ENCODE measurements around the gene C1orf74.

C1orf74 gene

GRCh38 chr1:209772126-209772525, 12.2 kb downstream of the C1orf74 start:
- no peak for DNase-seq (ENCODE audit: insufficient read length, low spot score)
- no peak for FAIRE-seq

DNA sequence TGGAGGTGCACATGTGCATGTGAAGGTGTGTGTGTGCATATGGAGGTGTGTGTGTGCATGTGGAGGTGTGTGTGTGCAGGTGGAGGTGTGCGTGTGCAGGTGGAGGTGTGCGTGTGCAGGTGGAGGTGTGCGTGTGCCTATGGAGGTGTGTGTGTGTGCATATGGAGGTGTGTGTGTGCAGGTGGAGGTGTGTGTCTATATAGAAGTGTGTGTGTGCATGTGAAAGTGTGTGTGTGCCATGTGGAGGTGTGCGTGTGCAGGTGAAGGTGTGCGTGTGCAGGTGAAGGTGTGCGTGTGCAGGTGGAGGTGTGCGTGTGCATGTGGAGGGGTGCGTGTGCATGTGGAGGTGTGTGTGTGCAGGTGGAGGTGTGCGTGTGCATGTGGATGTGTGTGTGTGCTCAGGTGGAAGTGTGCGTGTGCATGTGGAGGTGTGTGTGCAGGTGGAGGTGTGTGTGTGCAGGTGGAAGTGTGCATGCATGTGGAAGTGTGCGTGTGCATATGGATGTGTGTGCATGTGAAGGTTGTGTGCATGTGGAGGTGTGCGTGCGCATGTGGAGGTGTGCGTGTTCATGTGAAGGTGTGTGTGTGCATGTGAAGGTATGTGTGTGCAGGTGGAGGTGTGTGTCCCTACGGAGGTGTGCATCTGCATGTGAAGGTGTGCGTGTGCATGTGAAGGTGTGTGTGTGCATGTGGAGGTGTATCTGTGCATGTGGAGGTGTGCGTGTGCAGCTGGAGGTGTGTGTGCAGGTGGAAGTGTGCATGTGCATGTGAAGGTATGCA, 13.5 kb downstream of the C1orf74 start:
- no peak for DNase-seq (ENCODE audit: insufficient read length, low spot score)
- no peak for FAIRE-seq

GRCh38 chr1:209769971-209770370, 14.4 kb downstream of the C1orf74 start:
- DNase-seq (ENCODE audit: insufficient read length, low spot score) (no peak), FAIRE-seq (no peak)

- DNase-seq (ENCODE audit: insufficient read length, low spot score) (peak; percentile 60), FAIRE-seq (no peak)
Measured at GRCh38 chr1:209769171-209769904, 15.0 kb downstream of the C1orf74 start.

DNA sequence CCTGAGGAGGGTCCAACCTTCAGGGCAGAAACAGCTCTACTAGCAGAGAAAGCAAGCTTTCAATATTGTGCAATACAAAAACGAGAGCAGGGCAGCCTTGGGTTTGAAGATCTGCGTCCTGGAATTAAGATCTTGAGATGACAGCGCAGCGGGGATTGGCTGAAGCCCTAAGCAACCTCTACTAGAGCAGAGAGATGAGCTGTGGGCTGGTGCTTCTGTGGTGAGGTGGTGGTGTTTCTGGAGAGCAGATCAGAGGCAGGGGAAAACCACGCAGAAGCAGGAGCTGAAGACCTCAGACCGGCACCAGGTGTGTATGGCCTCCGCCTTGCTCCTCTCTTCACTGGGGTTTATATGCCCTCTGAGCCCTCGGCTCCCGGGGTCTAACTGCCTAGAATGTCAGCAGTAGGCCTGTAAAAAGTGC, 16.0 kb downstream of the C1orf74 start:
- DNase-seq (ENCODE audit: insufficient read length, low spot score) (no peak), FAIRE-seq (no peak)

GRCh38 chr1:209767706-209768105, 16.7 kb downstream of the C1orf74 start:
- no peak for DNase-seq (ENCODE audit: insufficient read length, low spot score)
- no peak for FAIRE-seq

- no peak for DNase-seq (ENCODE audit: insufficient read length, low spot score)
- no peak for FAIRE-seq
Measured at GRCh38 chr1:209767096-209767495, 17.3 kb downstream of the C1orf74 start.

- FAIRE-seq (no peak), DNase-seq (ENCODE audit: insufficient read length, low spot score) (no peak)
Measured at GRCh38 chr1:209766051-209766450, 18.3 kb downstream of the C1orf74 start.

DNA sequence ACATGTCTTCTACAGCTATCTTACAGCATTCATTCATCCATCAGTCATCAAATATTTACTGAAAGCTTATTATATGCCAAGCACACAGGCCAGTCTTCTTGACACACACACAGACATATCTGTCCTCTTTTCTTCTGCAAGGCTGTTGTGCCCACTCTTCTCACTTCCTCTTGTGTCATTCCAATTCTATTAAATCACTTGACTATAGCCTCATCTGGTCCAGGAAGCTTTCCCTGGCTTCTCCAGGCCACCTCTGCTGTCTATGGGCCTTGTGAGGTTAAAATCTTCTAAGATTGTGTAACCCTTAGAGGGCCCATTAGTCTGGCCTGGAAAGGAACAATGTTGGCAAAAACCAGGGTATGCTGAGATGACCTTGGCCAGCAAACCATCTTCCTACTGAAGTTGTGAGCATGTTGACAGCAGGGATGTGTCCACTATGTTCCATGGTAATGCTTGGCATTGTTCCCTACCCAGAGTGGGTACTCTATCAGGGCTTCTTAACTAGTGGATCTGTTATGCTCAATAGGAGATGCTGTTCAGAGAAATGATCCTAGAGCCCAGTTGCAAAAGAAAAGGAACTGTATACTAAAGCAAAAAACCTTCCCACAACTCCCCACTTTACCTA, 23.2 kb downstream of the C1orf74 start:
- DNase-seq (ENCODE audit: insufficient read length, low spot score) (no peak), FAIRE-seq (no peak)

DNA sequence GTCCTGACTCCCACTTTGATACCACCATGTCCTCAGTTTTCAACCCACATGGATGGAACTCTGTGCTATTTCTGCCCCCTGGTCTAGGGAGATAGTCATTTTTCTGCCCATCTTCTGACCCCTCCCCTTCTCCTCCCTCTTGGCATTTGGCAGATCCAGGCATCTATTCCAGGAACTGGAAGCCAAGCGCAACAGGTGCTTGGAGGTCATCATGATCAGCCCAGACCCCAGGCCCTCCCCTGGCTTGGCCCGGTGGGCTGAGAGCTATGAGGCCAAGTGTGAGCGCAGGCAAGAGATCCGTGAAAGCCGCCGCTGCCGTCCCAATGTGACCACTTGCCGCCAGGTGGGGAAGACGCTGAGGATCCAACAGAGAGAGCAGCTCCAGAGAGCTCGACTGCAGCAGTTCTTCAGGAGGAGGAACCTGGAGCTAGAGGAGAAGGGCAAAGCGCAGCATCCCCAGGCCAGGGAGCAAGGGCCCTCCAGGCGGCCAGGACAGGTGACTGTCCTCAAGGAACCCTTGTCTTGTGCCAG, 24.5 kb downstream of the C1orf74 start:
- FAIRE-seq (no peak), DNase-seq (ENCODE audit: insufficient read length, low spot score) (no peak)

DNA sequence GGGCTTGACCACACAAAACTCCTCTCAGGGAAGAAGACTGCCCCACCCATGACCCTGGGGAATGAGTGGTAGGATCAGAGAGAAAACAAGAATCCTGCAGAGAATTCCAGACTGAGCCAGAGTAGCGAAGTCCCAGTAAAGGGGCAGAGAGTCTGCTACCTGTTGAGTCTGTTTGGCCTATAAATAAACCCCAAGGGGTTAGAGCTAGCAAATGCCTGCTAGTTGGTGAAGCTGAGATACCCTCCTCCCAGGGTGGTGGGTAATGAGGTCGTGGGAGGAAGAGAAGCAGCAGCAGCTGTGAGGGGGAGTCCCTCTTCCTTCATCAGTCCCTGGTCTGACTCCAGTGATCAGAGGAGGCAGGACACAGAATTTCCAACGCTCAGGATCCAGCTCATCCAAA, 26.0 kb downstream of the C1orf74 start:
- no peak for FAIRE-seq
- no peak for DNase-seq (ENCODE audit: insufficient read length, low spot score)

DNA sequence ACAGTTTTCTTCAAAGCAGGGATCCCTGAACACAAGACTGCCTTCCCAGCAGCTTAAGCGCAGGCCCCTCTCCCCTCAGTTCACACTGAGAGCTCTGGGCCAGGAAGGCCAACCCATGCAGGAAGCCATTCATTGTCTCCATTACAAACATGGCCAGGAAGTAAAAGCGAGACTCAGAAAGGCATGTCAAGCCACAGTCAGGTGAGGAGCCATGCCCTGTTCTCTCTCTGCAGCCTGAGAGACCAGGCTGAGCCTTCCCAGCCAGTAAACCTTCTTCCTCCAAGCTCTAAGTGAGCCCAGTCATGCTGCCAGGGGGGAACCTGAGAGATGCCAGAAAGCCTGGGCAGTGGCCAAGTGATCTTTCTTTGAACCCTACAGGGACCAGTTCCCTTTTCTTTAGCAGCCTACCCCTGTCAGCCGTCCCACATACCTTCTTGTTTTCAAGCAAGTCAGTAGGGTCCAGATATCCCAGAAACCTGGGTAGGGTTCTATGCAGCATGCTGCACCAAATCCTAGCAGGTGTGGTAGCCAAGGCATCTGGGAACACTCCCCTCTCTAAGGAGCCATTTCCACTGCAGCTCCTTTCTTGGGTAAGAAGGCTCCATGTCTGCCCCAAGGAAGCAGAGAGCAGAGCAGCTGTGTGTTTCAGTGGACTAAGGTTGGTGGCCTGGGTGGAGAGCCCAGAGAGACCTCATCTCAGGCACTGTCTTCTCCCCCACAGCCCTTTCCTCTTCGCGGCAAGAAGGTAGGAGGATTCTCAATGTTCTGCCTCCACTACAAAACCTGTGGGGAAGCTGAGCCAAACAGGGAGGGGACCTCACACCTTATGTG, 27.5 kb downstream of the C1orf74 start:
- FAIRE-seq, result no peak

DNA sequence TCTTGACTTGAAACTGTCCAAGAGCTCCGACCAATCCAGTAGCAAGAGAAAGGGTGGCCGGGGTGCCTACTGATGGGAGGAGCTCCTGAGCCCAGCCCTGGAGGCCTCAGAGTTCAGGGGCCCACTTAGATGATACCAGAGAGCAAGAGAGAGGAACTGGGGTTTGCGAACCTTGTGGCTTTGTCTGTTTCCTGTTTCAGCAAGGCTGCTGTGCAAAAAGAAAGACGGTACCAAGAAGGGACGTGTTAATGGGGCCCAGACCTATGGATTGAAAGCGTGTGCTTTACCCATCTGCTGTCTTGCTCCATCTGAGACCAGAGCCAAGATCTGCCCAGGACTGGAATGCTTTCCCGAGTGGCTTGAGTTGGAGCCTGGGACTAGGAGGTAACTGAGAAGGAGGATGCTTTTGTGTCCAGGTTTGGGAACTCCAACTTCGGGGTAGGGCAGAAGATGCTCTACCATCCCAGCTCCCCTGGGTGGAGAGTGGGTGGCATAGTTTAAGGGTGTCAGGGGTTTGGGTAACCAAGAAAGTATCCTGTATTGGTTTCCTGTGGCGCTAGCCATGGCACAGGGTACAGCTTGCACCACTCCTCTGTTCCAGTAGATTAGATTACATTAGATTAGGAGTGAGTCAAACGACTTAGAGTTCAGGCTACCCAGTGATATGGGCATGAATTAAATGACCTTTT, 28.3 kb downstream of the C1orf74 start, which contains the start of gene TRAF3IP3:
TSS of gene TRAF3IP3 (plus strand) at position 128 of the 689 bp plus-strand sequence. CDS start 3,987 bp downstream, outside the sequence.
- DNase-seq (ENCODE audit: insufficient read length, low spot score), result no peak

More for the DNA sequence above, 27.5 kb downstream of the C1orf74 start:
- DNase-seq (ENCODE audit: insufficient read length, low spot score), result no peak

DNA sequence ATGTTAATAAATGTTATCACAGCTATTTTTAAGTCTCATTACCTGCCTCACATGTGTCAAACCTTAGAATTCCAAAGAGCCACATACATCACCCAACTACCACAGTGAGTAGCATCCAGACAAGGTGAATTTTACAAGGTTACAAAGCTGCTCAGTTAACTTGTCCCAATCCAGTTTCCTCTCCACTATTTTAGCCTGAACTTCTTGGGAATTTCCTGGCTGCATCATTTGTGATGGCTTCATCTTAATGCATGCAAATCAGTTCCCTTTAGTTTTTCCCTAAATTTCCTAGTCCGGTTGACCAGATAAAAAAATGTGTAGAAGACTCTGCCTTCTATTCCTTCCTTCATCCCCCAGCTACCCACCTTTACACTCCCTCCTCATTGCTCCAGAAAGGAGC, 29.1 kb downstream of the C1orf74 start:
- no peak for FAIRE-seq
- no peak for DNase-seq (ENCODE audit: insufficient read length, low spot score)

More for the DNA sequence above, 28.3 kb downstream of the C1orf74 start, which contains the start of gene TRAF3IP3:
- FAIRE-seq, result no peak

DNA sequence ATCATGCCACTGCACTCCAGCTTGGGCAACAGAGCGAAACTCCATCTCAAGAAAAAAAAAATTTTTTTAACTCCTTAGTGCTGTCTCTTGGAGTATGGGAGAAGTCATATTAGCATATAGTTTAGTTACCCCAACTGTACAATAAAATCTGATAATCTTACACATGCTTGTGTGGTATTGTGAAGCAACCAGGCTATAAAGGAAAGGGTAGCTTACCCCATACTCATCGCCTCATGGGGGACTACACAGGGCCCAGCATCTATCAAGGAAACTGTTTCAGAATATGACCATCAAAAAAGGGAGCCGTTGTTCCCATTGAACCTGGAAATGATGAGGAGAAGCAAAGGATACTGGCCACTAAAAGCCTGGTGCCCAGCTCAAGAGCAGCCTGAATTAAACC, 31.5 kb downstream of the C1orf74 start:
- DNase-seq (ENCODE audit: insufficient read length, low spot score) (no peak), FAIRE-seq (no peak)

GRCh38 chr1:209751627-209752231, 32.6 kb downstream of the C1orf74 start:
- no peak for DNase-seq (ENCODE audit: insufficient read length, low spot score)
- no peak for FAIRE-seq

GRCh38 chr1:209749670-209750323, 34.6 kb downstream of the C1orf74 start:
- FAIRE-seq, result no peak
- no peak for DNase-seq (ENCODE audit: insufficient read length, low spot score)

DNA sequence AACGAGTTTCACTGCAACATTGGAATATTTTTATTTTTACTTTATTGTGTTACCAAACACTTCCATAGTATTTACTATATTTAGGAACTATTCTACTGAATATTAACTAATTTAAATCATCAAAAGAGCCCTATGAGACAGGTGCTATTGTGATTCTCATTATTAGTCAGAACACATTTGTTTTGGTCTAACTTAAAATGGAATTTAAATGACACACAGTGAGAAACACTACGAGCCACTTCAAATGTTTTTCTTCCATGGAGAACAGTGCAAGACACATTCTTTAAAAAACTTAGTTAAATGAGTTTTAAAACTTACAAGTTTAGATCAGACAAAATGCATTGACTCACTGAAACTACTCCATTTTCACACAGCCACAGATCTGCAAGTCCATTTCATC, 35.2 kb downstream of the C1orf74 start:
- FAIRE-seq (no peak), DNase-seq (ENCODE audit: insufficient read length, low spot score) (no peak)

GRCh38 chr1:209748620-209749019, 35.7 kb downstream of the C1orf74 start:
- FAIRE-seq, result no peak
- DNase-seq (ENCODE audit: insufficient read length, low spot score), result no peak

Measured in HTR-8/SVneo (cell line).